Loucy (cell line): ENCODE results near the gene SMAD3.

Experiments
- H2AFZ ChIP-seq: fragments of 200-600 bp; sonication (generic); 2 replicates; pipeline ENCODE4 v1.6.0; 2016; ENCODE audit warnings: antibody characterized with exemption, mild to moderate bottlenecking, low read length, moderate library complexity
- H3F3A ChIP-seq: fragments of 200-600 bp; 2 replicates; pipeline ENCODE4 v1.6.0; 2016; ENCODE audit warnings: antibody characterized with exemption, low read depth, mild to moderate bottlenecking
- H3K27me3 ChIP-seq: fragments of 200-600 bp; sonication (generic); 2 replicates; pipeline ENCODE4 v1.6.1; 2014; ENCODE audit warnings: low read length, mild to moderate bottlenecking; ENCODE audit not compliant: insufficient read depth, poor library complexity, severe bottlenecking
- H3K36me3 ChIP-seq: fragments of 200-600 bp; sonication (generic); 2 replicates; pipeline ENCODE4 v1.6.1; 2016; ENCODE audit warnings: low read length; ENCODE audit not compliant: insufficient read depth
- H3K4me1 ChIP-seq: fragments of 200-600 bp; sonication (generic); 2 replicates; pipeline ENCODE4 v1.5.1; 2014; ENCODE audit warnings: low read length, mild to moderate bottlenecking; ENCODE audit not compliant: insufficient read depth, poor library complexity, severe bottlenecking
- H3K4me2 ChIP-seq: fragments of 200-600 bp; sonication (generic); 2 replicates; pipeline ENCODE4 v1.6.0; 2014; ENCODE audit warnings: antibody characterized with exemption, low read length, low read depth, mild to moderate bottlenecking; ENCODE audit not compliant: poor library complexity, severe bottlenecking
- H3K4me3 ChIP-seq: fragments of 200-600 bp; sonication (generic); 2 replicates; pipeline ENCODE4 v1.5.1; 2014; ENCODE audit warnings: low read length, mild to moderate bottlenecking, mixed read lengths; ENCODE audit not compliant: poor library complexity, severe bottlenecking
- H3K79me2 ChIP-seq: fragments of 200-600 bp; sonication (generic); 2 replicates; pipeline ENCODE4 v1.6.1; 2014; ENCODE audit warnings: low read length; ENCODE audit not compliant: insufficient read depth
- H3K9ac ChIP-seq: fragments of 200-600 bp; sonication (generic); 2 replicates; pipeline ENCODE4 v1.6.0; 2014; ENCODE audit warnings: mild to moderate bottlenecking, low read depth, low read length, moderate library complexity; ENCODE audit not compliant: poor library complexity, severe bottlenecking
- H3K9me2 ChIP-seq: fragments of 200-600 bp; sonication (generic); replicated peaks from 2 replicates; pipeline ENCODE4 v1.6.1; 2016; ENCODE audit warnings: low read depth, low read length, mixed read lengths
- H3K9me3 ChIP-seq: fragments of 200-600 bp; sonication (generic); 2 replicates; pipeline ENCODE4 v1.6.1; 2014; ENCODE audit warnings: mild to moderate bottlenecking, antibody characterized with exemption, low read length, low read depth; ENCODE audit not compliant: insufficient read depth
- H4K20me1 ChIP-seq: fragments of 200-600 bp; sonication (generic); 2 replicates; pipeline ENCODE4 v1.6.0; 2014; ENCODE audit warnings: antibody characterized with exemption, low read length, mild to moderate bottlenecking; ENCODE audit not compliant: insufficient read depth, poor library complexity, severe bottlenecking
- EZH2phosphoT487 ChIP-seq: fragments of 200-600 bp; IDR thresholded peaks from 2 replicates; pipeline ENCODE4 v1.6.1; 2018; ENCODE audit warnings: antibody characterized with exemption, mild to moderate bottlenecking, moderate library complexity, borderline replicate concordance
- TF ChIP-seq, protein P1 (sequence below): fragments of 200-600 bp; sonication (generic); conservative IDR thresholded peaks from 2 replicates; pipeline ENCODE4 v1.5.1; 2014; ENCODE audit warnings: mild to moderate bottlenecking, antibody characterized with exemption, low read length

The SMAD3 gene

DNA sequence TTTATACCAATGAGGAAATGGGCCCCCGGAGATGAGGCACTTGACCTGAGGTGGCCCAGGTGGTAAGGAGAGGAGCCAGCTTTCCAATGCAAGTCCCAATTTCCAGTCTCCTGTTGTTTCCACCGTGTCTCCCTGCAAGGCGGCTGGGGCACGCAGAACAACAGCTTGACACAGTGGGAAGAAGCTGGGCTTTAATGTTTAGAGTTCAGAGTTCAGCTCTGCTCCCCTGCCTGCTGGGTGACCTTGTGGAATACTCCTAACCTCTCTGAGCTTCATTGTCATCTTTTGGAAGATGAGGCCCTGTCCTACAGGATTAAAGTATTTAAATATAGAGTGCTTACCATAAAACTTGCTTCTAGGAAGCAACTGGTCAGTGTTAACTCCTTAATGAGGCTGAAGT, 80.3 kb downstream of the SMAD3 start:
- no peaks in the 10 kb centered on the region for H3K9me3 ChIP-seq
- H3K4me3 ChIP-seq: no peak overlapping the region
- H3K4me1 ChIP-seq: peaks cover 61% of the 10 kb centered on the region
- H3K9ac ChIP-seq: no peak overlapping the region
- H3K36me3 ChIP-seq: no peaks in the 10 kb centered on the region; the same call in 1 of the 2 replicates
- no peaks in the 10 kb centered on the region for H3F3A ChIP-seq
- no peak overlapping the region for H2AFZ ChIP-seq
- peaks cover 94% of the 10 kb centered on the region for H3K79me2 ChIP-seq
- H3K9me2 ChIP-seq: no peaks in the 10 kb centered on the region
- H3K4me2 ChIP-seq: no peak overlapping the region
- H3K27me3 ChIP-seq: no peaks in the 10 kb centered on the region
- peaks cover 67% of the 10 kb centered on the region for H4K20me1 ChIP-seq
- no peak for TF ChIP-seq EZH2phosphoT487
- TF ChIP-seq, protein P1, sequence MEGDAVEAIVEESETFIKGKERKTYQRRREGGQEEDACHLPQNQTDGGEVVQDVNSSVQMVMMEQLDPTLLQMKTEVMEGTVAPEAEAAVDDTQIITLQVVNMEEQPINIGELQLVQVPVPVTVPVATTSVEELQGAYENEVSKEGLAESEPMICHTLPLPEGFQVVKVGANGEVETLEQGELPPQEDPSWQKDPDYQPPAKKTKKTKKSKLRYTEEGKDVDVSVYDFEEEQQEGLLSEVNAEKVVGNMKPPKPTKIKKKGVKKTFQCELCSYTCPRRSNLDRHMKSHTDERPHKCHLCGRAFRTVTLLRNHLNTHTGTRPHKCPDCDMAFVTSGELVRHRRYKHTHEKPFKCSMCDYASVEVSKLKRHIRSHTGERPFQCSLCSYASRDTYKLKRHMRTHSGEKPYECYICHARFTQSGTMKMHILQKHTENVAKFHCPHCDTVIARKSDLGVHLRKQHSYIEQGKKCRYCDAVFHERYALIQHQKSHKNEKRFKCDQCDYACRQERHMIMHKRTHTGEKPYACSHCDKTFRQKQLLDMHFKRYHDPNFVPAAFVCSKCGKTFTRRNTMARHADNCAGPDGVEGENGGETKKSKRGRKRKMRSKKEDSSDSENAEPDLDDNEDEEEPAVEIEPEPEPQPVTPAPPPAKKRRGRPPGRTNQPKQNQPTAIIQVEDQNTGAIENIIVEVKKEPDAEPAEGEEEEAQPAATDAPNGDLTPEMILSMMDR: no peak

DNA sequence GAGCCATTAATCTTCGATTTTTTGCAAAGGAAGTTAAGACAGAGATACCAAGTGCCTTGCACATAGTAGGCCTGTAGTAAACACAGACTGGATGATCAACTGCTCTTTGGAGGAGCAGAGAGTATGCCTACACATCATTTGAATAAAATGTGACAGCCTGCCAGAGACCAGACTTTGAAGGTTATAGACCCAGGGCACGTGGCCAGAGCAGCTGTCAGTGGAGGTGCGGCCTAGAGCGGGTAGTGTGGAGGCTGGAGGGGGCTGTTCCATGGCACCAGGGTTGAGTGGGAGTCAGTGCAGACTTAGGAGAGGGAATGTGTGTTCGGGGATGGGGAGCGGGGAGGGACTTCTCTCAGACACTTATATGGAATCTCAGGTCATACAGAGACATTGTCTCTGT, 80.8 kb downstream of the SMAD3 start:
- Histone ChIP-seq H3K4me3 (no peak overlapping the region), H3K4me1 (peaks cover 61% of the 10 kb centered on the region), H3F3A (no peaks in the 10 kb centered on the region), H3K27me3 (no peaks in the 10 kb centered on the region), H3K79me2 (peaks cover 92% of the 10 kb centered on the region), H2AFZ (no peak overlapping the region), H3K9me3 (no peaks in the 10 kb centered on the region), H3K9me2 (no peaks in the 10 kb centered on the region), H4K20me1 (peaks cover 67% of the 10 kb centered on the region), H3K36me3 (no peaks in the 10 kb centered on the region), H3K4me2 (no peak overlapping the region), H3K9ac (peak overlapping the region; percentile 13)
- TF ChIP-seq, protein P1: no peak
- no peak for TF ChIP-seq EZH2phosphoT487

DNA sequence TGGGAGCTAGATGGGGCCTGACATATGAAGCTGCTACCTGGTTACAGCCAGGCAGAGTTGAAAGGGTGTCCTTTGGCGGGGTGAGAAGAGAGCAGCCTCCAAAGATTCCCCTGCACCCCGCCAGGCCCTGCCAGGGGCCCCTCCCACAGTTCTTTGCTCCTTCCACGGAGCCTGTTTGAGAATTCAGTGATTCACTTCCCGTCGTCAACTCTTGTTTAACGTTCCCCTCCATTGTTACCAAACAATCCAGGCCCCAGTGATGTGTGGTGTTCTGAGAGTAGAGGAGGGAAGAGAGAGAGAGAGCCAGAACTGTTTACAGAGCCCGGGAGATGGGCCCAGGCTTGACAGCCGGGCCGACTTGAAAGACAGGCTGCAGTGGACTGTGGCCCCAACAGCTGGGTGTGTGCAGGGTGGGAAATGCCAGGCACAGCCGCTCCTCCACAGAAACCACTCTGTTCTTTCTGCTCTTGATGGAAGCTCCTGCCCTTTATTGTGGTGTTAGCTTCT, 81.5 kb downstream of the SMAD3 start:
- Histone ChIP-seq H4K20me1 (peaks cover 67% of the 10 kb centered on the region), H3K4me1 (peaks cover 61% of the 10 kb centered on the region), H3K79me2 (peaks cover 85% of the 10 kb centered on the region), H3K9ac (peak overlapping the region; percentile 13), H3K36me3 (no peaks in the 10 kb centered on the region), H3K27me3 (no peaks in the 10 kb centered on the region), H3K4me3 (no peak overlapping the region), H3K9me2 (no peaks in the 10 kb centered on the region), H3K4me2 (peak overlapping the region; percentile 26), H3F3A (no peaks in the 10 kb centered on the region), H3K9me3 (no peaks in the 10 kb centered on the region), H2AFZ (no peak overlapping the region)
- TF ChIP-seq EZH2phosphoT487: no peak

DNA sequence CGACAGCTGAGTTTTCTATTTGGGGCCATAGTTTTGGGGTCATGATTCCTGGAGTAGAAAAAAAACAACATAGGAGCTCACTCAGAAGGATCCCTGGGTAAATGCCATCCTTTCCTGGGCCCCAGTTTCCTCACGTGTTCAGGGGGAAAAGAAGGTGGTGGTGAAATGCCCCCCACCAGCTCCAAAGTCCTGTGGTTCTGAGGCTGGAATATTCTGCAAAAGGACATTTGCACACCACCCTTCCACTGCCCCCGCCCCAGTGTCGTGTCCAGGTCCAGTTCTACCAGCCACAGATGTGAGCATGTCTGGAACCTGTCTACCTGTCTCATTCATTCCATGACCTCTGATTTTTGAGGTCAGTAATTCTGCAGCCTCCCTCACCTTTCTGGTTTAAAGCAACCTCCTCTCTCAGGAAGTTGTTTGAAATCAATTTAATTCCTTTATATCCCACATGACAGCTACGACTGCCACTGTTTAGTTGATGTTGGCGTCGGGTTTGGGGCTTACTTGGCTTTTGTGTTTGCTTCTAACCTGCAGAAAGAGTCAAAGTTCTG, 82.1 kb downstream of the SMAD3 start:
- no peak overlapping the region for H2AFZ ChIP-seq
- no peaks in the 10 kb centered on the region for H3K9me2 ChIP-seq
- no peaks in the 10 kb centered on the region; the same call in 1 of the 2 replicates for H3K36me3 ChIP-seq
- H3K4me1 ChIP-seq: peaks cover 67% of the 10 kb centered on the region
- TF ChIP-seq, protein P1: no peak
- no peak for TF ChIP-seq EZH2phosphoT487
- H3K4me3 ChIP-seq: peak overlapping the region; percentile 3
- peak overlapping the region; percentile 26 for H3K4me2 ChIP-seq
- 0 out of 2 replicates have a peak, but pooled peaks cover 2% of the 10 kb centered on the region for H3F3A ChIP-seq
- H4K20me1 ChIP-seq: peaks cover 69% of the 10 kb centered on the region
- H3K27me3 ChIP-seq: no peaks in the 10 kb centered on the region
- H3K79me2 ChIP-seq: peaks cover 85% of the 10 kb centered on the region
- peak overlapping the region; percentile 13 for H3K9ac ChIP-seq
- H3K9me3 ChIP-seq: no peaks in the 10 kb centered on the region
